ENCODE measurements around the gene NPY4R.
"Not testable (repeated sequence)": the region's sequence is repeated elsewhere in the genome, so short reads cannot be mapped to it uniquely, and the experiment has no call there.

NPY4R gene

GRCh38 chr10:46455992-46456391, 9.8 kb downstream of the NPY4R start:
- not testable (repeated sequence) for DNase-seq (ENCODE audit: low spot score)

GRCh38 chr10:46451365-46451764, 14.4 kb downstream of the NPY4R start:
- DNase-seq (ENCODE audit: low spot score) = not testable (repeated sequence)

GRCh38 chr10:46450829-46451228, 14.9 kb downstream of the NPY4R start:
- DNase-seq (ENCODE audit: low spot score) = not testable (repeated sequence)

- DNase-seq (ENCODE audit: low spot score) = not testable (repeated sequence)
Measured at GRCh38 chr10:46447439-46447838, 18.3 kb downstream of the NPY4R start.

GRCh38 chr10:46445389-46446122, 20.2 kb downstream of the NPY4R start:
- DNase-seq (ENCODE audit: low spot score) = not testable (repeated sequence)

GRCh38 chr10:46443422-46443821, 22.3 kb downstream of the NPY4R start:
- not testable (repeated sequence) for DNase-seq (ENCODE audit: low spot score)

- not testable (repeated sequence) for DNase-seq (ENCODE audit: low spot score)
Measured at GRCh38 chr10:46442706-46443275, 23.0 kb downstream of the NPY4R start.

GRCh38 chr10:46441837-46442278, 23.9 kb downstream of the NPY4R start:
- not testable (repeated sequence) for DNase-seq (ENCODE audit: low spot score)

GRCh38 chr10:46440942-46441341, 24.8 kb downstream of the NPY4R start:
- not testable (repeated sequence) for DNase-seq (ENCODE audit: low spot score)

GRCh38 chr10:46423550-46423949, 42.2 kb downstream of the NPY4R start:
- DNase-seq (ENCODE audit: low spot score) = not testable (repeated sequence)

- DNase-seq (ENCODE audit: low spot score) = not testable (repeated sequence)
Measured at GRCh38 chr10:46419570-46420379, 46.0 kb downstream of the NPY4R start.

- DNase-seq (ENCODE audit: low spot score) = not testable (repeated sequence)
Measured at GRCh38 chr10:46418283-46418682, 47.5 kb downstream of the NPY4R start.

- DNase-seq (ENCODE audit: low spot score) = not testable (repeated sequence)
Measured at GRCh38 chr10:46415291-46415690, 50.5 kb downstream of the NPY4R start.

- not testable (repeated sequence) for DNase-seq (ENCODE audit: low spot score)
Measured at GRCh38 chr10:46412665-46413064, 53.1 kb downstream of the NPY4R start.

GRCh38 chr10:46411123-46411522, 54.6 kb downstream of the NPY4R start:
- DNase-seq (ENCODE audit: low spot score) = not testable (repeated sequence)

All from germinal center (tissue), 1 donor.